ENCODE data around the gene PPIL6.
A peak's percentile ranks its signal among the peaks of the same experiment; 100 is the strongest.

PPIL6 gene

GRCh38 chr6:109440331-109441068 lies at the start of gene PPIL6, which contains the start of gene SMPD2:
PPIL6 (minus strand) TSS chr6:109440628; CDS start chr6:109440590, 38 bp downstream.
SMPD2 (plus strand) TSS chr6:109440724; CDS start chr6:109441122, 398 bp downstream.
- DNase-seq (ENCODE audit: low read depth) = peak; percentile 57

GRCh38 chr6:109488001-109488400 lies 47.6 kb upstream of the PPIL6 start:
- DNase-seq (ENCODE audit: low read depth) = no peak

- DNase-seq (ENCODE audit: low read depth) = no peak
Observed at GRCh38 chr6:109486068-109486467, 45.6 kb upstream of the PPIL6 start.

GRCh38 chr6:109485266-109485935 lies 45.0 kb upstream of the PPIL6 start:
- DNase-seq (ENCODE audit: low read depth) = no peak

- DNase-seq (ENCODE audit: low read depth) = no peak
Observed at GRCh38 chr6:109484122-109484521, 43.7 kb upstream of the PPIL6 start.

- no peak for DNase-seq (ENCODE audit: low read depth)
Observed at GRCh38 chr6:109483735-109484057, 43.3 kb upstream of the PPIL6 start.

- DNase-seq (ENCODE audit: low read depth) = peak; percentile 72
Observed at GRCh38 chr6:109482905-109483734, 42.7 kb upstream of the PPIL6 start, which contains the start of gene ZBTB24. ZBTB24 (minus strand) TSS chr6:109483219; CDS start chr6:109482026, 1,193 bp downstream.

GRCh38 chr6:109480993-109481480 lies 40.6 kb upstream of the PPIL6 start:
- no peak for DNase-seq (ENCODE audit: low read depth)

GRCh38 chr6:109478841-109479624 lies 38.6 kb upstream of the PPIL6 start:
- no peak for DNase-seq (ENCODE audit: low read depth)

GRCh38 chr6:109478222-109478805 lies 37.9 kb upstream of the PPIL6 start:
- no peak for DNase-seq (ENCODE audit: low read depth)

- no peak for DNase-seq (ENCODE audit: low read depth)
Observed at GRCh38 chr6:109477725-109478124, 37.3 kb upstream of the PPIL6 start.

GRCh38 chr6:109477184-109477583 lies 36.8 kb upstream of the PPIL6 start:
- DNase-seq (ENCODE audit: low read depth) = no peak

- no peak for DNase-seq (ENCODE audit: low read depth)
Observed at GRCh38 chr6:109475625-109476024, 35.2 kb upstream of the PPIL6 start.

- no peak for DNase-seq (ENCODE audit: low read depth)
Observed at GRCh38 chr6:109474995-109475394, 34.6 kb upstream of the PPIL6 start.

GRCh38 chr6:109473120-109473519 lies 32.7 kb upstream of the PPIL6 start:
- DNase-seq (ENCODE audit: low read depth) = no peak

- DNase-seq (ENCODE audit: low read depth) = no peak
Observed at GRCh38 chr6:109472132-109472995, 31.9 kb upstream of the PPIL6 start.

GRCh38 chr6:109471105-109471810 lies 30.8 kb upstream of the PPIL6 start:
- DNase-seq (ENCODE audit: low read depth) = no peak

- DNase-seq (ENCODE audit: low read depth) = no peak
Observed at GRCh38 chr6:109469591-109470189, 29.3 kb upstream of the PPIL6 start.

GRCh38 chr6:109467696-109468095 lies 27.3 kb upstream of the PPIL6 start:
- no peak for DNase-seq (ENCODE audit: low read depth)

All from stimulated activated CD8-positive, alpha-beta memory T cell treated with anti-CD3 and anti-CD28 coated beads, Interleukin-7, amount 100 ng/mL, for 24 hours (primary cell).